DND-41 (cell line): ENCODE measurements around the gene CENPP.

Experiments used
- ATAC-seq: fragments of 200-7000 bp; cut with Tn5 transposase; 3 replicates; pipeline ENCODE4 v1.9.1; 2021; ENCODE audit warnings: low read depth; ENCODE audit not compliant: insufficient read depth
- DNase-seq: peaks from one replicate; pipeline ENCODE4 v3.0.0-alpha.2; 2020
- H2AFZ ChIP-seq: 2 replicates; pipeline ENCODE4 v1.6.0; 2012; ENCODE audit warnings: low read depth, low read length
- H3K27ac ChIP-seq: 2 replicates; pipeline ENCODE4 v1.5.1; 2012; ENCODE audit warnings: low read length, inconsistent platforms
- H3K27me3 ChIP-seq: fragments of 200-600 bp; sonication (generic); 2 replicates; pipeline ENCODE4 v1.6.0; 2012; ENCODE audit warnings: low read length, mild to moderate bottlenecking, inconsistent platforms; ENCODE audit not compliant: insufficient read depth, poor library complexity
- H3K36me3 ChIP-seq: 2 replicates; pipeline ENCODE4 v1.5.1; 2012; ENCODE audit warnings: low read length, inconsistent platforms; ENCODE audit not compliant: insufficient read depth
- H3K4me1 ChIP-seq: 2 replicates; pipeline ENCODE4 v1.5.1; 2012; ENCODE audit warnings: mild to moderate bottlenecking, low read length; ENCODE audit not compliant: insufficient read depth
- H3K4me2 ChIP-seq: 2 replicates; pipeline ENCODE4 v1.6.0; 2012; ENCODE audit warnings: mild to moderate bottlenecking, moderate library complexity, low read length, inconsistent platforms; ENCODE audit not compliant: insufficient read depth
- H3K4me3 ChIP-seq, 2 experiments: fragments of 200-600 bp in 1 of 2; shearing (Covaris generic) in 1 of 2; 2 replicates each; pipeline ENCODE4 v1.5.1; 2012 to 2016; ENCODE audit warnings: inconsistent platforms in 2 of 2, low read length in 2 of 2, mild to moderate bottlenecking in 2 of 2, low read depth in 1 of 2, moderate library complexity in 1 of 2
- H3K79me2 ChIP-seq: 2 replicates; pipeline ENCODE4 v1.6.0; 2012; ENCODE audit warnings: low read length, inconsistent platforms; ENCODE audit not compliant: insufficient read depth
- H3K9ac ChIP-seq: 2 replicates; pipeline ENCODE4 v1.6.0; 2012; ENCODE audit warnings: low read depth, mild to moderate bottlenecking, inconsistent platforms, low read length, moderate library complexity
- H3K9me3 ChIP-seq: 2 replicates; pipeline ENCODE4 v1.5.1; 2012; ENCODE audit warnings: low read length, moderate library complexity, mild to moderate bottlenecking, inconsistent platforms; ENCODE audit not compliant: insufficient read depth, severe bottlenecking
- H4K20me1 ChIP-seq: 2 replicates; pipeline ENCODE4 v1.6.0; 2012; ENCODE audit warnings: low read length; ENCODE audit not compliant: insufficient read depth
- CTCF ChIP-seq: IDR thresholded peaks from 2 replicates; pipeline ENCODE4 v1.5.1; 2012; ENCODE audit warnings: borderline replicate concordance, low read length, moderate library complexity, mild to moderate bottlenecking; ENCODE audit not compliant: poor library complexity, severe bottlenecking; ENCODE audit errors: extremely low read depth
- EZH2 ChIP-seq: IDR thresholded peaks from 3 replicates; pipeline ENCODE4 v1.6.1; 2012; ENCODE audit warnings: borderline replicate concordance, low read depth, mild to moderate bottlenecking, moderate library complexity, low read length, inconsistent platforms; ENCODE audit not compliant: severe bottlenecking

CENPP gene

GRCh38 chr9:92658611-92659010, 332.9 kb downstream of the CENPP start:
- ATAC-seq, result no peak
- no peak for DNase-seq
- peaks cover 44% of the 10 kb centered on the region for H3K36me3 ChIP-seq
- no peak overlapping the region for H3K27ac ChIP-seq
- no peaks in the 10 kb centered on the region for H3K4me1 ChIP-seq
- H3K4me3 ChIP-seq, result no peak overlapping the region
- TF ChIP-seq EZH2, result no peak
- TF ChIP-seq CTCF, result no peak
- H3K79me2 ChIP-seq, result peaks cover 34% of the 10 kb centered on the region
- H4K20me1 ChIP-seq, result peaks cover 29% of the 10 kb centered on the region; the same call in 1 of the 2 replicates
- H3K9me3 ChIP-seq, result no peaks in the 10 kb centered on the region
- H2AFZ ChIP-seq, result no peak overlapping the region
- no peak overlapping the region for H3K4me2 ChIP-seq
- H3K27me3 ChIP-seq, result no peaks in the 10 kb centered on the region
- no peak overlapping the region for H3K9ac ChIP-seq

- H3K4me1 ChIP-seq, result no peaks in the 10 kb centered on the region
- no peak overlapping the region for H3K4me3 ChIP-seq
- H4K20me1 ChIP-seq, result peaks cover 39% of the 10 kb centered on the region
- no peaks in the 10 kb centered on the region for H3K27me3 ChIP-seq
- TF ChIP-seq EZH2, result no peak
- no peak for TF ChIP-seq CTCF
- H3K4me2 ChIP-seq, result no peak overlapping the region
- H2AFZ ChIP-seq, result no peak overlapping the region
- DNase-seq (no peak), ATAC-seq (no peak)
- H3K79me2 ChIP-seq, result peaks cover 43% of the 10 kb centered on the region
- no peak overlapping the region for H3K9ac ChIP-seq
- H3K9me3 ChIP-seq, result no peaks in the 10 kb centered on the region
- H3K36me3 ChIP-seq, result peaks cover 38% of the 10 kb centered on the region
- no peak overlapping the region for H3K27ac ChIP-seq
These were observed 333.8 kb downstream of the CENPP start for GRCh38 chr9:92659601-92660000.

- ATAC-seq (no peak), DNase-seq (no peak)
- TF ChIP-seq CTCF, result no peak
- TF ChIP-seq EZH2, result no peak
- H2AFZ ChIP-seq, result no peak overlapping the region
- H3K9me3 ChIP-seq, result no peaks in the 10 kb centered on the region
- no peak overlapping the region for H3K4me2 ChIP-seq
- no peak overlapping the region for H3K9ac ChIP-seq
- no peak overlapping the region for H3K27ac ChIP-seq
- peaks cover 49% of the 10 kb centered on the region for H3K79me2 ChIP-seq
- peaks cover 34% of the 10 kb centered on the region for H4K20me1 ChIP-seq
- no peaks in the 10 kb centered on the region for H3K4me1 ChIP-seq
- H3K36me3 ChIP-seq, result peaks cover 31% of the 10 kb centered on the region
- H3K27me3 ChIP-seq, result no peaks in the 10 kb centered on the region
- H3K4me3 ChIP-seq, result no peak overlapping the region
These were observed 334.5 kb downstream of the CENPP start for GRCh38 chr9:92660266-92660665.

GRCh38 chr9:92661127-92661526, 335.4 kb downstream of the CENPP start:
- TF ChIP-seq EZH2 (no peak), CTCF (no peak)
- no peak overlapping the region for H3K9ac ChIP-seq
- H3K79me2 ChIP-seq, result peaks cover 55% of the 10 kb centered on the region
- H3K36me3 ChIP-seq, result peaks cover 24% of the 10 kb centered on the region
- H3K4me1 ChIP-seq, result peaks cover 5% of the 10 kb centered on the region
- no peak overlapping the region for H3K4me3 ChIP-seq
- no peak overlapping the region for H2AFZ ChIP-seq
- H3K27ac ChIP-seq, result no peak overlapping the region
- DNase-seq (no peak), ATAC-seq (no peak)
- H4K20me1 ChIP-seq, result peaks cover 39% of the 10 kb centered on the region
- H3K9me3 ChIP-seq, result no peaks in the 10 kb centered on the region
- no peaks in the 10 kb centered on the region for H3K27me3 ChIP-seq
- no peak overlapping the region for H3K4me2 ChIP-seq
